Measurements from ENCODE around the gene MRC2.

The MRC2 gene

GRCh38 chr17:62619417-62620155 is 7.9 kb upstream of the MRC2 start:
- Histone ChIP-seq H3K4me3 (replicated peaks; ENCODE audit: insufficient read depth, low read length) (no peak overlapping the region), H3K27ac (replicated peaks) (no peak overlapping the region), H3K27me3 (ENCODE audit: insufficient read depth, poor library complexity, severe bottlenecking) (no peaks in the 10 kb centered on the region)
- TF ChIP-seq GABPA (IDR thresholded peaks at IDR 0.05; ENCODE audit: low read depth), result no peak
- TF ChIP-seq SPI1 (IDR thresholded peaks at IDR 0.05; ENCODE audit: borderline replicate concordance, low read depth), result no peak
- TF ChIP-seq CTCF (IDR thresholded peaks at IDR 0.05; ENCODE audit: insufficient read depth, low read length), result no peak
- TF ChIP-seq REST (IDR thresholded peaks at IDR 0.05; ENCODE audit: insufficient replicate concordance, low read depth), result no peak
- TF ChIP-seq POLR2AphosphoS5 (IDR thresholded peaks at IDR 0.05; ENCODE audit: low read depth), result no peak
- no peak for DNase-seq (ENCODE audit: low read depth in 1 of 2, low spot score in 1 of 2)

- no peak overlapping the region for H3K27ac ChIP-seq (replicated peaks)
- H3K27me3 ChIP-seq (ENCODE audit: insufficient read depth, poor library complexity, severe bottlenecking), result no peaks in the 10 kb centered on the region
- no peak for DNase-seq (ENCODE audit: low read depth in 1 of 2, low spot score in 1 of 2)
- H3K4me3 ChIP-seq (replicated peaks; ENCODE audit: insufficient read depth, low read length), result no peak overlapping the region
- TF ChIP-seq GABPA (IDR thresholded peaks at IDR 0.05; ENCODE audit: low read depth) (no peak), SPI1 (IDR thresholded peaks at IDR 0.05; ENCODE audit: borderline replicate concordance, low read depth) (no peak), REST (IDR thresholded peaks at IDR 0.05; ENCODE audit: insufficient replicate concordance, low read depth) (no peak)
Observed at GRCh38 chr17:62621223-62621622, 6.2 kb upstream of the MRC2 start.

- peak overlapping the region; percentile 30 for H3K27ac ChIP-seq (replicated peaks)
- peak; percentile 49 to 72 for DNase-seq (ENCODE audit: low read depth in 1 of 2, low spot score in 1 of 2)
- H3K27me3 ChIP-seq (ENCODE audit: insufficient read depth, poor library complexity, severe bottlenecking), result no peaks in the 10 kb centered on the region
- H3K4me3 ChIP-seq (replicated peaks; ENCODE audit: insufficient read depth, low read length), result no peak overlapping the region
- TF ChIP-seq SPI1 (IDR thresholded peaks at IDR 0.05; ENCODE audit: borderline replicate concordance, low read depth) (peak; percentile 84; the same call in 1 of the 2 replicates), GABPA (IDR thresholded peaks at IDR 0.05; ENCODE audit: low read depth) (no peak), CTCF (IDR thresholded peaks at IDR 0.05; ENCODE audit: insufficient read depth, low read length) (no peak), REST (IDR thresholded peaks at IDR 0.05; ENCODE audit: insufficient replicate concordance, low read depth) (no peak)
Observed at GRCh38 chr17:62625184-62625869, 2.1 kb upstream of the MRC2 start.

Measured in HL-60 (cell line).